Measurements from ENCODE around the gene NBL1. TPM values are rescaled to one million over a fixed set of nuclear protein-coding genes. Genes with fewer than 3 reads are reported as not detected.
A peak's percentile ranks its signal among the peaks of the same experiment; 100 is the strongest.

NBL1 gene
- total RNA-seq, 1 donor from 2014 or later: 2.4 TPM

DNA sequence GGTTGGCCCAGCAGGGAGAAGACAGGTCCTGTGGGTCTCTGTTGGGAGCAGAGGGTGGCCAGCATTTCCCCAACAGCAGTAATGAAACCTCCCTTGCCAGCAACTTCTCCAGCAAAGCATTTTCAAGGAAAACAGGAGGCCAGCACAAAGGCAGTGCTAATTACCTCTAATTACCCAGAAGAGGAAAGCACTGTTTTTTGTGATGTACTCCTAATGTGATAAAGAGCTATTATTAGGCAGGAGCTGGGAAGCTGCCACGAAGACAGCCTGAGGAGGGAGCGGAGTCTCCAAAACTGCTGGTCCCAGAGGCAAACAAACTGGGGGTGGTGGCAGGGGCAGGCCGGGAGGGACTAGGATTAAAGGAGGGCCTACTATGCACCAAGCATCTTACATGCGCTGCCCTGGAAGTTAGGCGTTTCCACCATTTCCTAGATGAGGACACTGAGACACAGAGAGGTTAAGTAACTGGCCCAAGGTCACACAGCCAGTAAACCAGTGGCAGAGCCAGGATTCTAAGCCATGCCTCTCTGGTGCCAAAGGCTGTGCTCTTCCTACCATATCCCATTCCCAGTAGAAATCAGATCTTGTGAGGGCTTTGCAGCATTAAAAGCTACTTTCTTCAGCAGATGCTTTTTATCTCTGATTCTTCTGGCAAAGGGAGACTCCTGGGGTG lies 45.1 kb downstream of the NBL1 start:
- Mint-ChIP-seq H3K9me3 (no peaks in the 10 kb centered on the region), H3K4me3 (no peak overlapping the region)

DNA sequence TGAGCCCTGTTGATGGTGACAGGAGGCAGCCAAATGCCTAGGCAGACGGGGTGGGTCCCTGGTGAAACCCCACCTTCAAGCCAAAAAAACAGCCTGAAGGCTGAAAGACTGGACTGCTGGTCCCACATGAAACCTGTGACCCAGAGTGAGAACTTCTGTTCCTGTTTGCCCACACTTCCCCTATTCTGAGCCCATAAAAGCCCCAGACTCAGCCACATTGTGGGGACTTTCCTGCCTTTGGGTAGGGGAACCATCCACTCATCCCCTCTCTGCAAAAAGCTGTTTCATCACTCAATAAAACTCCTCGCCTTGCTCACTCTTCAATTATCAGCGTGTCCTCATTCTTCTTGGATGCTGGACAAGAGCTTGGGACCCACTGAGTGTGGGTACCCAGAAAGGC lies 45.7 kb downstream of the NBL1 start:
- H3K36me3 Mint-ChIP-seq: no peaks in the 10 kb centered on the region
- Histone ChIP-seq H3K27ac (no peak overlapping the region), H4K20me1 (ENCODE audit: low read depth) (no peaks in the 10 kb centered on the region), H3K4me2 (no peak overlapping the region), H3K27me3 (no peaks in the 10 kb centered on the region), H3K36me3 (no peaks in the 10 kb centered on the region), H3K79me2 (ENCODE audit: low read depth) (no peaks in the 10 kb centered on the region), H3K4me3 (no peak overlapping the region), H3K9ac (no peak overlapping the region), H3F3A (ENCODE audit: low read depth) (peaks cover 26% of the 10 kb centered on the region), H3K9me3 (ENCODE audit: low read depth) (no peaks in the 10 kb centered on the region), H3K4me1 (peaks cover 6% of the 10 kb centered on the region), H2AFZ (replicated peaks) (no peak overlapping the region)
- no peak overlapping the region for H3K27ac Mint-ChIP-seq
- no peak for DNase-seq (ENCODE audit: low spot score)
- H3K27me3 Mint-ChIP-seq (ENCODE audit: insufficient read depth, low read depth): peaks cover 5% of the 10 kb centered on the region
- H3K4me1 Mint-ChIP-seq: no peaks in the 10 kb centered on the region
- H3K9me3 Mint-ChIP-seq: no peaks in the 10 kb centered on the region
- no peak overlapping the region for H3K4me3 Mint-ChIP-seq
- TF ChIP-seq, protein P1, sequence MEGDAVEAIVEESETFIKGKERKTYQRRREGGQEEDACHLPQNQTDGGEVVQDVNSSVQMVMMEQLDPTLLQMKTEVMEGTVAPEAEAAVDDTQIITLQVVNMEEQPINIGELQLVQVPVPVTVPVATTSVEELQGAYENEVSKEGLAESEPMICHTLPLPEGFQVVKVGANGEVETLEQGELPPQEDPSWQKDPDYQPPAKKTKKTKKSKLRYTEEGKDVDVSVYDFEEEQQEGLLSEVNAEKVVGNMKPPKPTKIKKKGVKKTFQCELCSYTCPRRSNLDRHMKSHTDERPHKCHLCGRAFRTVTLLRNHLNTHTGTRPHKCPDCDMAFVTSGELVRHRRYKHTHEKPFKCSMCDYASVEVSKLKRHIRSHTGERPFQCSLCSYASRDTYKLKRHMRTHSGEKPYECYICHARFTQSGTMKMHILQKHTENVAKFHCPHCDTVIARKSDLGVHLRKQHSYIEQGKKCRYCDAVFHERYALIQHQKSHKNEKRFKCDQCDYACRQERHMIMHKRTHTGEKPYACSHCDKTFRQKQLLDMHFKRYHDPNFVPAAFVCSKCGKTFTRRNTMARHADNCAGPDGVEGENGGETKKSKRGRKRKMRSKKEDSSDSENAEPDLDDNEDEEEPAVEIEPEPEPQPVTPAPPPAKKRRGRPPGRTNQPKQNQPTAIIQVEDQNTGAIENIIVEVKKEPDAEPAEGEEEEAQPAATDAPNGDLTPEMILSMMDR (IDR thresholded peaks at IDR 0.05): no peak
- TF ChIP-seq EZH2phosphoT487 (IDR thresholded peaks at IDR 0.05) (no peak), EZH2 (IDR thresholded peaks at IDR 0.05) (no peak)

More for the DNA sequence above, 45.1 kb downstream of the NBL1 start:
- Histone ChIP-seq H3F3A (ENCODE audit: low read depth) (peaks cover 26% of the 10 kb centered on the region), H3K9ac (no peak overlapping the region), H3K27me3 (no peaks in the 10 kb centered on the region), H3K36me3 (no peaks in the 10 kb centered on the region), H3K4me2 (peak overlapping the region; percentile 19), H3K27ac (peak overlapping the region; percentile 11), H3K4me1 (peaks cover 6% of the 10 kb centered on the region), H3K9me3 (ENCODE audit: low read depth) (no peaks in the 10 kb centered on the region), H3K79me2 (ENCODE audit: low read depth) (no peaks in the 10 kb centered on the region), H2AFZ (replicated peaks) (no peak overlapping the region), H3K4me3 (no peak overlapping the region), H4K20me1 (ENCODE audit: low read depth) (no peaks in the 10 kb centered on the region)
- TF ChIP-seq EZH2 (IDR thresholded peaks at IDR 0.05): no peak
- TF ChIP-seq, protein P1 (IDR thresholded peaks at IDR 0.05): no peak
- no peak for TF ChIP-seq EZH2phosphoT487 (IDR thresholded peaks at IDR 0.05)
- Mint-ChIP-seq H3K36me3 (no peaks in the 10 kb centered on the region), H3K4me1 (no peaks in the 10 kb centered on the region), H3K27me3 (ENCODE audit: insufficient read depth, low read depth) (peaks cover 7% of the 10 kb centered on the region), H3K27ac (no peak overlapping the region)
- DNase-seq (ENCODE audit: low spot score): peak; percentile 44

DNA sequence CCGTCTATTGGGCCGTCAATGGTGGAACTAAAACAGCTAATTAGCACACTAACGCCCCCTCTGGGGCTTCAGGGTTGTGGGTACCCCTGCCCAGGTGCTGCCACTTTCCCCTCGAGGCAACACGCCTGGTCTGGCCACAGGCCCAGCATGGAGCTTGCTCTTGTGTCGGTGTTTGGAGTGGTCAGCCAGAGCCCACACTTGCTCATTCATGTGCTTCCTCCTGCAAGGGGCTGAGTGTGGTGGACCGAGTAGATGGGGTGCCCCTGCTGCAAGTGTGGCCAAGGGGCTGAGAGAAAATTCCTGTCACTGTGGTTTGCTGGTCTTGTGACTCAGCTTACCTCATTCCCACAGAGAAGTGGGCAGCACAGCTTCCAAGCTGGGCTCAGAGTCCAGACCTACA lies 46.2 kb downstream of the NBL1 start:
- Mint-ChIP-seq H3K27me3 (ENCODE audit: insufficient read depth, low read depth) (peaks cover 5% of the 10 kb centered on the region), H3K4me1 (no peaks in the 10 kb centered on the region), H3K9me3 (no peaks in the 10 kb centered on the region), H3K27ac (no peak overlapping the region), H3K4me3 (no peak overlapping the region), H3K36me3 (no peaks in the 10 kb centered on the region)
- DNase-seq (ENCODE audit: low spot score): no peak
- Histone ChIP-seq H3K9me3 (ENCODE audit: low read depth) (no peaks in the 10 kb centered on the region), H3K4me3 (no peak overlapping the region), H3F3A (ENCODE audit: low read depth) (peaks cover 26% of the 10 kb centered on the region), H3K4me2 (no peak overlapping the region), H3K9ac (no peak overlapping the region), H3K79me2 (ENCODE audit: low read depth) (no peaks in the 10 kb centered on the region), H3K4me1 (peaks cover 6% of the 10 kb centered on the region), H2AFZ (replicated peaks) (no peak overlapping the region), H3K27ac (no peak overlapping the region), H4K20me1 (ENCODE audit: low read depth) (no peaks in the 10 kb centered on the region), H3K36me3 (no peaks in the 10 kb centered on the region), H3K27me3 (no peaks in the 10 kb centered on the region)
- TF ChIP-seq EZH2phosphoT487 (IDR thresholded peaks at IDR 0.05) (no peak), EZH2 (IDR thresholded peaks at IDR 0.05) (no peak)
- TF ChIP-seq, protein P1 (IDR thresholded peaks at IDR 0.05): no peak
